T-helper 2 cell treated with Interferon-gamma antibody and Interleukin-4, amounts not matched to agents 5 μg/mL and 100 μg/mL, for 36 hours (primary cell): ENCODE results near the gene CILP2.
A peak's percentile ranks its signal among the peaks of the same experiment; 100 is the strongest.

Experiments
- DNase-seq: peaks from one replicate; pipeline ENCODE4 v3.0.0; 2021; ENCODE audit warnings: low spot score
- H3K27ac Mint-ChIP-seq: one replicate; pipeline ENCODE4 v1.8.0; 2021; ENCODE audit warnings: mild to moderate bottlenecking, mixed read lengths
- H3K27me3 Mint-ChIP-seq: one replicate; pipeline ENCODE4 v1.8.0; 2021; ENCODE audit warnings: low read depth, mixed read lengths
- H3K36me3 Mint-ChIP-seq: one replicate; pipeline ENCODE4 v1.8.0; 2021; ENCODE audit warnings: low read depth, mixed read lengths
- H3K4me1 Mint-ChIP-seq: one replicate; pipeline ENCODE4 v1.8.0; 2021; ENCODE audit warnings: low read depth, mixed read lengths
- H3K4me3 Mint-ChIP-seq: one replicate; pipeline ENCODE4 v1.8.0; 2022; ENCODE audit warnings: mild to moderate bottlenecking, moderate library complexity, mixed read lengths
- H3K9me3 Mint-ChIP-seq: one replicate; pipeline ENCODE4 v1.8.0; 2021; ENCODE audit warnings: mixed read lengths

The CILP2 gene

DNA sequence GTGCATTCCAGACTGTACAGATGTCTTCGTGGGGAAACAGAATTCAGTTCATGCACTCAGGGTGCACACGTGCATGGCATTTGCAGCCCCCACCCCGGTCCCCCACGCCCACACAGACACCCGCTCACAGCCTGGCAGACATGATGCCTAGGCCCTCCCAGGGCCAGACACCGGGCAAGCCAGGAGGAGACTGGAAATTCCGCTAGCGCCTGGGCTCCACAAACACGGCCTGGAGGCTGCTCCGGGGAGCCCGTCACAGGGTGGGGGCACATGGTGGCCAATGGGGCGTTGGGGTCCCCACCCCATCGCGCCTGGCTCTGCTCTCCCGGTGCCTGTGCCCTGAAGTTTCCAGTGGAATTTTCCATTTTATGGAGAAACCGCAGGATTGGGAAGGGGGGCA, 3.6 kb downstream of the CILP2 start:
- Mint-ChIP-seq H3K4me3 (peak overlapping the region; percentile 76), H3K4me1 (peaks cover 15% of the 10 kb centered on the region), H3K27me3 (peaks cover 18% of the 10 kb centered on the region), H3K36me3 (peaks cover 4% of the 10 kb centered on the region), H3K27ac (no peak overlapping the region), H3K9me3 (no peaks in the 10 kb centered on the region)
- no peak for DNase-seq

DNA sequence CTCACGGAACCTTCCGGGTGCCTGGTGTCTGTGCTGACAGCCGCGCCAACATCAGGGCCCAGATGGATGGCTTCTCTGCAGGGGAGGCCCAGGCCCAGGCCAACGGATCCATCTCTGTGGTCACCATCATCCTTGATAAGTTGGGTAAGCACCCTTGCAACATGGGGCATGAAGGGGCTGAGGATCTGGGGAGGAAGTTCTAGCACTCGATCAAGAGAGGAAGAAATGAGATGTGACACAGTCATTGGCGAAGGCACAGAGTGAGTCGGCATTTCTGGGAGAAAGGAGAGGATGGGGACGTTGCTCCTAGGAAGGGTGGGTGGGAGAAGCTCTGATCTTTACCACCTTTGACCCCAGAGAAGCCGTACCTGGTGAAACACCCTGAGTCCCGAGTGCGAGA, 4.4 kb downstream of the CILP2 start:
- Mint-ChIP-seq H3K4me3 (no peak overlapping the region), H3K27ac (no peak overlapping the region), H3K9me3 (no peaks in the 10 kb centered on the region), H3K27me3 (peaks cover 14% of the 10 kb centered on the region), H3K36me3 (peaks cover 2% of the 10 kb centered on the region), H3K4me1 (peaks cover 14% of the 10 kb centered on the region)
- DNase-seq, result no peak

DNA sequence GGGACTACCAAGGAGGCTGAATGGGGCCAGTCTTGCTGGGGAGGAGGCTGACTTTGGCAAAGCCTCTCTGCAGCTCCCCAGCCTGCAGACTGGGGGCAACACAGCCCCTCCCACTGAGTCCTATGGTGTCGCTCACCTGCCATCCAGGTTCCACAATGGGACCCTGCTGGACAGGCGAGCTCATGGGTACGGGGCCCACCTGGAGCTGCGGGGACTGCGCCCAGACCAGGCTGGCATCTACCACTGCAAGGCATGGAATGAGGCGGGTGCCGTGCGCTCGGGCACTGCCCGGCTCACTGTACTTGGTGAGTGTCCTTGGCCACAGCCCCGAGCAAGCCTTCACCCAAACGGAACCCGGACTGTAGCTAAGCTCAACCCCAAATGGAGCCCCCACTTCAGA, 5.0 kb downstream of the CILP2 start:
- Mint-ChIP-seq H3K36me3 (no peaks in the 10 kb centered on the region), H3K27me3 (peaks cover 11% of the 10 kb centered on the region), H3K4me1 (peaks cover 11% of the 10 kb centered on the region), H3K27ac (no peak overlapping the region), H3K4me3 (no peak overlapping the region), H3K9me3 (no peaks in the 10 kb centered on the region)
- no peak for DNase-seq

DNA sequence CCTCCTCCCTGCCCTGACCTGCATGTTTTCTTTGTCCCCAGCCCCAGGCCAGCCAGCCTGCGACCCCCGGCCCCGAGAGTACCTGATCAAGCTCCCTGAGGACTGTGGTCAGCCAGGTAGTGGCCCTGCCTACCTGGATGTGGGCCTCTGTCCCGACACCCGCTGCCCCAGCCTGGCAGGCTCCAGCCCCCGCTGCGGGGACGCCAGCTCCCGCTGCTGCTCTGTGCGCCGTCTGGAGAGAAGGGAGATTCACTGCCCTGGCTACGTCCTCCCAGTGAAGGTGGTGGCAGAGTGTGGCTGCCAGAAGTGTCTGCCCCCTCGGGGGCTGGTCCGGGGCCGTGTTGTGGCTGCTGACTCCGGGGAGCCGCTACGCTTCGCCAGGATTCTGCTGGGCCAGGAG, 5.6 kb downstream of the CILP2 start:
- DNase-seq, result no peak
- Mint-ChIP-seq H3K4me1 (peaks cover 8% of the 10 kb centered on the region), H3K4me3 (no peak overlapping the region), H3K27ac (no peak overlapping the region), H3K36me3 (no peaks in the 10 kb centered on the region), H3K9me3 (no peaks in the 10 kb centered on the region), H3K27me3 (peaks cover 8% of the 10 kb centered on the region)

DNA sequence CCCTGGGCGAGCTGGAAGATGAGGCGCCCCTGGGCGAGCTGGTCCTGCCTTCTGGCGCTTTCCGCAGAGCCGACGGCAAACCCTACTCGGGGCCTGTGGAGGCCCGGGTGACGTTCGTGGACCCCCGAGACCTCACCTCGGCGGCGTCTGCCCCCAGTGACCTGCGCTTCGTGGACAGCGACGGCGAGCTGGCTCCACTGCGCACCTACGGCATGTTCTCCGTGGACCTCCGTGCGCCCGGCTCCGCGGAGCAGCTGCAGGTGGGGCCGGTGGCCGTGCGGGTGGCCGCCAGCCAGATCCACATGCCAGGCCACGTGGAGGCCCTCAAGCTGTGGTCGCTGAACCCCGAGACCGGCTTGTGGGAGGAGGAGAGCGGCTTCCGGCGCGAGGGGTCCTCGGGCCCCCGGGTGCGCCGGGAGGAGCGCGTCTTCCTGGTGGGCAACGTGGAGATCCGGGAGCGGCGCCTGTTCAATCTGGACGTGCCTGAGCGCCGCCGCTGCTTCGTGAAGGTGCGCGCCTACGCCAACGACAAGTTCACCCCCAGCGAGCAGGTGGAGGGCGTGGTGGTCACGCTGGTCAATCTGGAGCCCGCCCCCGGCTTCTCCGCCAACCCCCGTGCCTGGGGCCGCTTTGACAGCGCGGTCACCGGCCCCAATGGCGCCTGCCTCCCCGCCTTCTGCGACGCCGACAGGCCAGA, 6.3 kb downstream of the CILP2 start:
- peaks cover 3% of the 10 kb centered on the region for H3K27me3 Mint-ChIP-seq
- DNase-seq, result no peak
- H3K27ac Mint-ChIP-seq, result no peak overlapping the region
- peaks cover 5% of the 10 kb centered on the region for H3K4me1 Mint-ChIP-seq
- no peak overlapping the region for H3K4me3 Mint-ChIP-seq
- no peaks in the 10 kb centered on the region for H3K9me3 Mint-ChIP-seq
- H3K36me3 Mint-ChIP-seq, result no peaks in the 10 kb centered on the region

DNA sequence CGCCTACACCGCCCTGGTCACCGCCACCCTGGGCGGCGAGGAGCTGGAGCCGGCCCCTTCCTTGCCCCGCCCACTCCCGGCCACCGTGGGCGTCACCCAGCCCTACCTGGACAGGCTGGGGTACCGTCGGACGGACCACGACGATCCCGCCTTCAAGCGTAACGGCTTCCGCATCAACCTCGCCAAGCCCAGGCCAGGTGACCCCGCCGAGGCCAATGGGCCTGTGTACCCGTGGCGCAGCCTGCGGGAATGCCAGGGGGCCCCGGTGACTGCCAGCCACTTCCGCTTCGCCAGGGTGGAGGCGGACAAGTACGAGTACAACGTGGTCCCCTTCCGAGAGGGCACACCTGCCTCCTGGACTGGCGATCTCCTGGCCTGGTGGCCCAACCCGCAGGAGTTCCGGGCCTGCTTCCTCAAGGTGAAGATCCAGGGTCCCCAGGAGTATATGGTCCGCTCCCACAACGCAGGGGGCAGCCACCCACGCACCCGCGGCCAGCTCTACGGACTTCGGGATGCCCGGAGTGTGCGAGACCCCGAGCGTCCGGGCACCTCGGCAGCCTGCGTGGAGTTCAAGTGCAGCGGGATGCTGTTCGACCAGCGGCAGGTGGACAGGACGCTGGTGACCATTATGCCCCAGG, 7.0 kb downstream of the CILP2 start:
- H3K27me3 Mint-ChIP-seq, result peaks cover 3% of the 10 kb centered on the region
- no peak for DNase-seq
- H3K4me3 Mint-ChIP-seq, result no peak overlapping the region
- H3K36me3 Mint-ChIP-seq, result no peaks in the 10 kb centered on the region
- no peak overlapping the region for H3K27ac Mint-ChIP-seq
- no peaks in the 10 kb centered on the region for H3K9me3 Mint-ChIP-seq
- H3K4me1 Mint-ChIP-seq, result peaks cover 5% of the 10 kb centered on the region

DNA sequence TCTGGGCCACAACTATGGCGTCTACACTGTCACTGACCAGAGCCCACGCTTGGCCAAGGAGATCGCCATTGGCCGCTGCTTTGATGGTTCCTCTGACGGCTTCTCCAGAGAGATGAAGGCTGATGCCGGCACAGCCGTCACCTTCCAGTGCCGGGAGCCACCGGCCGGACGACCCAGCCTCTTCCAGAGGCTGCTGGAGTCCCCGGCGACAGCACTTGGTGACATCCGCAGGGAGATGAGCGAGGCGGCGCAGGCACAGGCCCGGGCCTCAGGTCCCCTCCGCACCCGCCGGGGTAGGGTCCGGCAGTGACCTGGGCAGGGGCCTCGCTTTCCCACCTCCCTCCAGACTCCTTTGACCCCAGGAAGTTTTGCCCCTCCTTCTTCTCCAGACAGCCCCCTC, 7.6 kb downstream of the CILP2 start:
- no peak for DNase-seq
- peaks cover 3% of the 10 kb centered on the region for H3K27me3 Mint-ChIP-seq
- H3K27ac Mint-ChIP-seq, result no peak overlapping the region
- no peaks in the 10 kb centered on the region for H3K9me3 Mint-ChIP-seq
- H3K4me3 Mint-ChIP-seq, result no peak overlapping the region
- peaks cover 5% of the 10 kb centered on the region for H3K4me1 Mint-ChIP-seq
- no peaks in the 10 kb centered on the region for H3K36me3 Mint-ChIP-seq

DNA sequence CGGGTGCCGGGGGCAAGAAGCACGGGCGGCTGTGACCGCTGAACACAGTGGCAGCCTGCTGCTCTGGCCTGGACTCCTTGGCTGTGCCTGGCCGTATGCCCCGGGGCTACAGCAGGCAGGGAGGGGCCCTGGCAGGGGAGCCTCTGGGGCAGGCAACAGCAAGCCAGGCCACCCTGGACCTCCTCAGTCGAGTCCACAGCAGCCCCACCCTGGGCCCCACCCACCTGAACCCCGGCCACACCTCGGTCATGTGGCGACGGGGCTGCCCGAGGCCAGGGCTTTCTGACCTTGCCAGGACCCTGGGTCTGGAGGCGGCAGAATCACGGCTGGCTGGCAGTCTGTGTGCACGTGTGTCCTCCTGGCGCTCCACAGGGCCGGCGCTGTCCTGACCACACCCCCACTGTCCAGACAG, 8.7 kb downstream of the CILP2 start:
- Mint-ChIP-seq H3K4me3 (no peak overlapping the region), H3K27ac (no peak overlapping the region), H3K4me1 (peaks cover 2% of the 10 kb centered on the region)

DNA sequence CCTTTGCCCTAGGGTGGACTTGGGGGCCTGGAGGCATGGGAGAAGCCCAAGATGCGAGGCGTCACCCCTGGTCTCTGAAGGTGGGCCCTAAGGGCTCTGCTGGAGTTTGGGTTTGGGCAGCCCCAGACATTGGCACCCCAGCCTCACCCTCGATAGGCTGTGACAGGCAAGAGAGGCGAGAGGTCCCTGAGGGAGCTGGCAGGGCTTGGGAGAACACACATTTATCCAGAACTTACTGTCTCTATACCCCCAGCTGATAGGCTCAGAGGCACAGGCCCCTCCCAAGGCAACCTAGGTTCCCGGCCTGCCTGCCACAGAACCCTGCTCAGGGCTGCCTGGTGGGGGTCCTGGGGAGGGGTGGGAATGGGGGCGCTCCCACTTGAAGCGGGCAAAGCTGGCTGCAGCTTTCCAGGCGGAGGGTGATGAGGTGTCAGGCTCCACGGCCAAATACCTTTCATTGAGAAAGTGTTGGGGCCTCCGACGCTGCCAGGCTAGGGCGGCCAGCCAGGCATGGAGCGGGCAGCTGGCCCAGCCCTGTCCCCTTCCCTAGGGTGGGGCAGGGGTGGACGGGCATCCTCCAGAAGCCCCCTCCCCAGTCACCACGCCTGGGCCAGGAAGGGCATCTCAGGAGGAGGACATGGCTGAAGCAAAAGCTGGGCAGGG, 9.7 kb downstream of the CILP2 start:
- no peak overlapping the region for H3K27ac Mint-ChIP-seq
- no peaks in the 10 kb centered on the region for H3K4me1 Mint-ChIP-seq
- no peaks in the 10 kb centered on the region for H3K9me3 Mint-ChIP-seq
- H3K36me3 Mint-ChIP-seq, result no peaks in the 10 kb centered on the region
- DNase-seq, result no peak
- H3K27me3 Mint-ChIP-seq, result no peaks in the 10 kb centered on the region
- H3K4me3 Mint-ChIP-seq, result no peak overlapping the region

More for the DNA sequence above, 8.7 kb downstream of the CILP2 start:
- no peaks in the 10 kb centered on the region for H3K9me3 Mint-ChIP-seq
- DNase-seq, result no peak
- no peaks in the 10 kb centered on the region for H3K27me3 Mint-ChIP-seq
- no peaks in the 10 kb centered on the region for H3K36me3 Mint-ChIP-seq

DNA sequence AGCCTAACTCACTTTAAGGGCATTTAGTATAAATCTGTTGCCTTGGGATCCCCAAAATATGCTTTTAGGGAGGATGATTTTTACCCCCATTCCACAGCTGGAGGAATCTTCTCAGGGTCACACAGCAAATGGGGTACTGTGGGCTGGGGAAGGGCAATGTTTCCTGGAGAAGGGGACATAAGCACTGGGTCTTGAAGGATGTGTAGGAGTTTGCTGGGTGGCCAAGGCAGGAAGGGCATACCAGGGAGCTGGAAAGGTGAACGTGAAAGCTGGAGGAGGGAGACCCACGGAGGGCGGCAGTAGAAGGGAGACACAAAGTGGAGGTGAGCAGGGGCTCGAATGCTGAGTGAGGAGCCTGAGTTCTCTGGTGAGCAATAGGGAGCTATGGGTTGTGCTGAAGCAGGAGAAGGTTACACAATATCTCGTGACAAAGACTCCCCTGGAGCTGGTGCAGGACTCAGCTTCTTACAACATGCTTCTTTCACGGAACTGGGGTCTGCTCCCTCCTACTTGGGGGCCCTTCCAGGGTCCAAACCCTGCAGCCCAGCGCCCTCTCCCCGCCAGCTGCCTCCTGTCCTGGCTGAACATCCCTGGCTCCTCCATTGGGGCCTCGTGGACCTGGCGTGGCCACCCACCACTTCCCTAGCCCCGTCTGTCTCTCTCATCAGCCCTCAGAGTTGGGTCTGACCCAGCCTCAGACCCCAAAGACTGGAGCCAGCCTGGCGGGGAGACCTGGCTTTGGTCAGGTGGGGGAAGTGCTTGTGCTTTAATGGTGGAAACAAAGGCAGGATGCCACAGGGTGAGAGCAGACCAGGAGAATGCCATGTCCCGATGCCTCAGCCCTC, 11.1 kb downstream of the CILP2 start:
- no peaks in the 10 kb centered on the region for H3K9me3 Mint-ChIP-seq
- no peaks in the 10 kb centered on the region for H3K27me3 Mint-ChIP-seq
- no peaks in the 10 kb centered on the region for H3K36me3 Mint-ChIP-seq
- H3K27ac Mint-ChIP-seq, result no peak overlapping the region
- no peak overlapping the region for H3K4me3 Mint-ChIP-seq
- H3K4me1 Mint-ChIP-seq, result no peaks in the 10 kb centered on the region
- DNase-seq, result no peak

DNA sequence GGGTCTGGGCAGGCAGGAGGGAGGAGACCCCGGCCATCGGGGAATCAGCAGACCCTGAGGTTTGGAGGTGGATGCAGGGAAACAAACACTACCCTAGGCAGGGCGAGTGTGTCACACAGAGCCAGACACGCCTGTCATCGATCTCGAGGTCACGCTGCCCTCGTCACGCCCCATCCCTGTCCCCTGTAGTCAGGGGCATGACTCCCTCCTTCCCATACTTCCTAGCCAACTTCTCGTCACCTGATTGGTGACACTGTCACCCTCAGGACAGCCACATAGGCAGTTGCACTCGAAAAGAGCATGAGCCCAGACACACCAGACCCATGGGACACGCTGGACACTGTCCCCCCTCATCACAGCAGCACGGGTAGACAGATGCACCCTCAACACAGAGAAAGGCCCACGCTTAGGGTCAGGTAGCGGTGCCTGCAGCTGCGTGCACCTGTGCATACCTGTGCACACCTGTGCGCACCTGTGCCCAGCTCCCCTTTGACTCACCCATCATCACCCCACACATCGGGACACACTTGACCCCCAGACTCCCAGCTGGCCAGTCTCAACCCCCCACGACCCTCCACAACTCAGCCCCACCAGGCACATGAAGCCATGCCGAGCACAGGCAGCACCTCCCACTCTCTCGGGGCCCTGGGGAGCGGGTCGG, 11.9 kb downstream of the CILP2 start:
- no peak for DNase-seq
- H3K27me3 Mint-ChIP-seq, result no peaks in the 10 kb centered on the region
- no peaks in the 10 kb centered on the region for H3K36me3 Mint-ChIP-seq
- no peak overlapping the region for H3K4me3 Mint-ChIP-seq
- no peak overlapping the region for H3K27ac Mint-ChIP-seq
- no peaks in the 10 kb centered on the region for H3K9me3 Mint-ChIP-seq
- peaks cover 1% of the 10 kb centered on the region for H3K4me1 Mint-ChIP-seq

DNA sequence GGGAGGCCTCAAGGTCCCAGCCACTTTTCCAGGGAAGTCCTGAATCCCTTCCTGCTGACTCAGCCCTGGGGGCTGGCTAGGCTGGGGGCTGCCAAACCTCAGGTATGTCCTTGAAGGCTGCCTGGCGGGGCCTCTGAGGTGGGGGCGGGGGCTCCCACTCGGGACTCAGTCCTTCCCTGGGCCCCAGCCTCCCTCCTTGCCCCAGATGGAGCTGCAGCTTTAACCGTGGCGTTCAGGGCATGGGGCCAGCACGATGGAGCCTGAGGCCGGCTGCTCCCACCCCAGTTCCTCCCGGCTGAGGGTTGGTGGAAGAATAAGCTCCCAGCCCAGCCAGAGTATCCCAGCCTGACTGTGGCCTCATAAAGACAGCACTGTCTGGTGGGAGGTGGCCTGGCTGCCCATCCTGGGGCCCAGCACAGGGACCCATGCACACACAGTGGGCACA, 12.4 kb downstream of the CILP2 start:
- peaks cover 1% of the 10 kb centered on the region for H3K4me1 Mint-ChIP-seq
- no peaks in the 10 kb centered on the region for H3K36me3 Mint-ChIP-seq
- H3K4me3 Mint-ChIP-seq, result no peak overlapping the region
- no peaks in the 10 kb centered on the region for H3K27me3 Mint-ChIP-seq
- no peak overlapping the region for H3K27ac Mint-ChIP-seq
- DNase-seq, result no peak
- H3K9me3 Mint-ChIP-seq, result no peaks in the 10 kb centered on the region

DNA sequence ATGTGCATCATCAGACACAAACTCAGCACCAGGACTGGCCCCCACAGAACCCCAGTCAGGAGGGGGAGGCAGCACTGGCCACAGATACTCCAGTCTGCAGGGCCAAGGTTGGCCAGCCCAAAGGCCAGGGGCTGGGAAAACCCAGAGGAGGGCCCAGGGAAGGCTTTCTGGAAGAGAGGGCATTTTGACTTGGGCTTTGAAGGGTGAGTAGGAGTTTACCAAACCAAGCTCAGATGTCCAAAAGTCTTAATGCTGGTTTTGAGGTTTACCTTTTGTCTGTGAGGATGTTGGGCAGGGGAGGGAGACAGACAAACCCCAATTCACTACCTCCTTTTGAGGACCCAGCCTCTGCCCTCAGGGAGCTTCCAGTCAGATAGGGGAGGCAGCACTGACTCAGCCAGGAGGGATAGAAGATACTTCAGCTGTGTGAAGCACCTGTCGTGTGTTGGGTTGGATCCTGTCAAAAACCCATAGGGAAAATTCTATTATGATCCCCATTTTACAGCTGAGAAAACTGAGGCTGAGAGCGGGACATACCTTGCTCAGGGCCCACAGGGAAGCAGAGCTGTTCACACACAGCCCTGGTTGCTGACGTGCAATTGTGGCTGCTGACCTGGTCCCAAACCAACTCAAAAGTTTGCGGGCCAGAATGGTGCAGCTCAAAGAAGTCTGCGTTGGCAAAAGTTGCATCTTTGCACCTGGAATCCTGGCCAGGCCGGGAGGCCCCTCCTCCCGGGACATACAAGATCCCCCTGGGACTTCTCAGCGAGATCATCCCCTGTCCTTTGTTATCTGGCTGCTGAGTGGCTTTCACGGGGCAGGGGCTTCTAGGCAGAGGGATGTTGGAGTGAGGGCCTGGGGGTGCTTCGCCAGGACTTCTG, 13.1 kb downstream of the CILP2 start:
- Mint-ChIP-seq H3K4me3 (no peak overlapping the region), H3K4me1 (peaks cover 1% of the 10 kb centered on the region), H3K36me3 (no peaks in the 10 kb centered on the region), H3K27me3 (no peaks in the 10 kb centered on the region), H3K27ac (no peak overlapping the region), H3K9me3 (no peaks in the 10 kb centered on the region)
- DNase-seq, result no peak
